Dedifferentiated amniotic fluid mesenchymal stem cell (primary cell): ENCODE measurements around the gene GNL3.

ENCODE experiments used
- DNase-seq: peaks from one replicate; pipeline ENCODE4 v3.0.0-alpha.2; 2016; ENCODE audit errors: extremely low spot score

Gene GNL3

DNA sequence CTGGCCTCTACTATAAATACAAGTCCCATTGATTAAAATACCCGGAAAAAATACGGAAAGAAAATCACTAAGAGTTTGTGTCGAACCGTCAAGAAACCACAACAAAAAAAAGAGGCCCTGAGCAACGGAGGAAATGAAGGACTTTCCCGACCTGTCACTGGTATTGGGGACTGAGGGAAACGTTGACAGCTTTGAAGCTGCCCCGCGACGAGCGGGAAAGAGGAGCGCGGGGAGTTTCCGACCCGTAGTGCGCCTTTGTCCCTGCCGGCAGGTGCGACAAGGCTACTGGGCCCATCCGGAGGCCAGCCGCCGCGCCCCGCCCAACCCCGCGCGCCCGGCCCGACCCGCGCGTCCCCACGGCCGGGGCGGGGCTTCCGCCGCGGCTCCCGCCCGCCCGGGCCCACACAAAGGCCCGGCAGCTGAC is 535 bp upstream of the GNL3 start:
- no peak for DNase-seq

GRCh38 chr3:52688266-52688665 is 2.4 kb downstream of the GNL3 start:
- no peak for DNase-seq

GRCh38 chr3:52689151-52689550 is 3.3 kb downstream of the GNL3 start:
- DNase-seq = no peak

GRCh38 chr3:52690560-52690959 is 4.7 kb downstream of the GNL3 start:
- no peak for DNase-seq

- no peak for DNase-seq
Measured at GRCh38 chr3:52693071-52693470, 7.2 kb downstream of the GNL3 start.

- no peak for DNase-seq
Measured at GRCh38 chr3:52694528-52695189, 8.8 kb downstream of the GNL3 start.

- no peak for DNase-seq
Measured at GRCh38 chr3:52695798-52696671, 10.2 kb downstream of the GNL3 start.

DNA sequence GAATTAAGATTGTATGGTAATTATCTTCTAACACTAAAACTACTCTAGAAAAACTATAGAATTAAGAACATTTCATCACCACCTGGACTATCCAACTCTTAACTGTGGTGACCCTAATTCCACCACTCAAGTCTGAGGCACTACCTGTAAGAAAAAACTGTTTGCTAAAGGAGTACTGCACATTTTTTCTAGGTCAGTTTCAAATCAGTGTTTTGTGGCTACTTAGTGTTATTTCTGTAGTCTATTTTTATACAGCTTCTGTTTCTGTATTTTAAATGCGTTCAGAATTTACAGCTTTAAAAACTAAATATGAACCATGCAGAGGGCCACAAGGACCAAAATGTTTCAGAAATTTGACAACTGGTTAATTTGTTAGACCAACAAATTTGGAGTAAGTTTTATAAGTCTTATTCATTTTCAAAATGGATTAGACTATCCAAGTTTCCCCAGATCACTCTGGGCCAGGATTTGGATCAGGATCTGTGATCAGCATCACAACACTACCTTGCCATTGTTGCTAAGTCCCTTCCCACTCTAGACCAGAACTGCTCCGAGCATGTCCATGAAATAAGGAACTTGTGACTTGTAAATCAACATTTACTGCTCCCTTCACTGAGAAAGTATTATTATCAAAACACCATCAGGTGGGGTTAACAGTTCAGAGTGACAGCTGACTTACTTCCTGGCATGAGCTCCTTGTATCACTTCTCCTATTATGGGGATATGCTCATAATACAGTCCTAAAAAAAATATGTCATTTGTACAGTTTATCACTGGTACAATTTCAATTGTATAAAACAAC is 11.2 kb downstream of the GNL3 start:
- DNase-seq = no peak

DNA sequence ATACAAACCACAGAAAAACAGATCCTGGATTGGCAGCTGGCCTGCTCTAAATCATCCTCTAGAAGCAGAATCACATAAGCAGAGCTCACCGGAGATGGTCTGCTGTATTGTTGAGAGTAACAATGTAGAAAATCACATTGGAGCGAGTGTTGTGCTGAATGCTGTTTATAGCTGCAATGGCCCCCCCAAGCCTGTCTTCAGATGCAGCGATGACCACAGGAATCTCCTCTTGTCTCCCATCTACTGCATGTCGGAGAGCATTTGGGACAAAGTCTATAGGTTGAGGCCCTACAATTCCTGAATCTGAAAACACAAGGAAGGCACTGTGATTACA is 11.8 kb downstream of the GNL3 start:
- DNase-seq = no peak

DNA sequence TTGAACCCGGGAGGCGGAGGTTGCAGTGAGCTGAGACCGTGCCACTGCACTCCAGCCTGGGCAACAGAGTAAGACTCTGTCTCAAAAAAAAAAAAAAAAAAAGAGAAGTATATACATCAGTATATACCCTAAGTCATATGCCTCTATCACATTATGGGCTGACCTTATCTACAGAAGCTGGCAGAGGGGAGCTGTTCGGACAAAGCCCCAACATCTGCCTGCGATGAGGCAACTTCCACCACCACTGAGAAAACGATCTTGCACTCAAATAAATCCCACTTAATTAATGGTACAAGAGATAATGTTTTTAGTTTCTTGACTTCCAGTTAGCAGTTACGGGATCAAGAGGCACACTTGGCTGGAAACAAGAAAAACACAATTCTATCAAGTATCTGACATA is 17.5 kb downstream of the GNL3 start:
- no peak for DNase-seq

- DNase-seq = peak; percentile 48
Measured at GRCh38 chr3:52704611-52705437, 19.0 kb downstream of the GNL3 start.

GRCh38 chr3:52705438-52705687 is 19.5 kb downstream of the GNL3 start:
- no peak for DNase-seq

DNA sequence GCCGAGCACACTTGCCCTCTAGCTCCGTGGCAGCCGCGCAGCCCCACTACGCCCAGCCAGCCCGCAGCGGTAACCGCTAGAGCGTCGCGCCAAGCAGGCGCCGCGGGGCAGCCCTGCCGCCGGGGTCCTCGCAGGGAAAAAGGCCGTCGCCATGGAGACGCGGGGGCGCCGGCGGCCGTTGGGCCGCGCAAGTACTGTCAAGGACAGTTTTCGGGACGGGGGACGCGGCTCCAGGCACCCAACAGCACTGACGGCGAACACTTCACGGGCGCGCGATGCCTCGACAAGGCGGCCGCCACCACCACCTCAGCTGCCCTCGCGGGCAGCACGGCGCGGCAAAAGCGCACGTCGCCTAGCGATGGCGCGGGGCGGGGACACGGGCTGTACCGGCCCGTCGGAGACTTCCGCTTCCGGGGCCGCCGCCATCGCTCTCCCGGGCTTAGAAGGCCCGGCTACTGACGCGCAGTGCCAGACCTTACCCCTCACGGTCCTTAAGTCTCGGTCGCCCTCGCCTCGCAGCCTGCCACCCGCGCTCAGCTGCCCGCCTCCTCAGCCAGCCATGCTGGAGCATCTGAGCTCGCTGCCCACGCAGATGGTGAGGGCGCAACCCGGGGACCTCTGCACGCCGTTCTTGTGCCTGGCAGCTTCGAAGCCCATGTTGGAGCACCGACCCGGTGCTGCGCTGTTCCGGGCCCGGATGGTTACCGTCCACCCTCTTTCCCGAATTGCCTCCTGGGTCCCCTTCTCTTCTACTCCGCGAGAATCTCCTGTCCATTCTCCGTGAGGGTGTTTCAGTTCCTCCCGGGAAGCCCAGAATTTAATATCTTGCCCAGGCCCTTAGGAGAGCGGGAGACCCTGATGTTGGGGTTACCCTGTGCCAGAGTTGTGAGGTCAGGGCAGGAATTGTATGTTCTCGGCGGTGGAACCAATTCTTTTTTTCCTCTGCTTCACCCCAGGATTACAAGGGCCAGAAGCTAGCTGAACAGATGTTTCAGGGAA is 20.2 kb downstream of the GNL3 start, which contains the start of the genes GLT8D1 and SPCS1:
TSS of gene GLT8D1 (minus strand) at position 104 of the 999 bp plus-strand sequence. CDS start 5,331 bp downstream, outside the sequence.
TSS of gene SPCS1 (plus strand) at position 419 of the 999 bp plus-strand sequence. CDS start at position 560, 141 bp downstream.
- DNase-seq = peak; percentile 65

DNA sequence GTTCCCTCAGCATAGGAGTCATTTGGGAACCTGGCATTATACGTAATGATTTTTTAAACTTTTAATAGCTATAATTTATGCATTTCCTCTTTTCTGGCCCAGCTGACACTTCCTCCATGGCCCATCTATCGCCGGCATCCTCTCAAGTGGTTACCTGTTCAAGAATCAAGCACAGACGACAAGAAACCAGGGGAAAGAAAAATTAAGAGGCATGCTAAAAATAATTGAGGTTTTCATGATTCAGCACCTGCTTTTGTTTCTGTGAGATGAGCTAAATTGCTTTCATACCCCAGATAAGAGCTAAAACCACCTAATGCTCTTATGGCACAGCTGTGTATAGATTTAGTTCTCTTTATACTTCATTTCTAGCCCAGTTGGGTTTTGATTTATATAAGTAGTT is 21.8 kb downstream of the GNL3 start:
- DNase-seq = no peak

DNA sequence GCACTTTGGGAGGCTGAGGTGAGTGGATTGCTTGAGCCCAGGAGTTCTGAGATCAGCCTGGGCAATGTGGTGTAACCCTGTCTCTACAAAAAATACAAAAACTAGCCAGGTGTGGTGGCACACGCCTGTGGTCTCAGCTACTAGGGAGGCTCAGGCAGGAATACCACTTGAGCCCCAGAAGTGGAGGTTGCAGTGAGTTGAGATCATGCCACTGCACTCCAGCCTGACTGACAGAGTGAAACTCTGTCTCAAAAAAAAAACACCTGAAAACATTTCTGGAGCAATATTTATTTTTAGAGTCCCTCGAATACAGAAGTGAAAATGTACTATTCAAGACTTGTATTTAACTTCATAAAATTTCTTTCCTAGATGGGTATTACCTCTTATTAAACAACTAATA is 24.7 kb downstream of the GNL3 start:
- DNase-seq = no peak

GRCh38 chr3:52712291-52713212 is 26.7 kb downstream of the GNL3 start:
- no peak for DNase-seq

DNA sequence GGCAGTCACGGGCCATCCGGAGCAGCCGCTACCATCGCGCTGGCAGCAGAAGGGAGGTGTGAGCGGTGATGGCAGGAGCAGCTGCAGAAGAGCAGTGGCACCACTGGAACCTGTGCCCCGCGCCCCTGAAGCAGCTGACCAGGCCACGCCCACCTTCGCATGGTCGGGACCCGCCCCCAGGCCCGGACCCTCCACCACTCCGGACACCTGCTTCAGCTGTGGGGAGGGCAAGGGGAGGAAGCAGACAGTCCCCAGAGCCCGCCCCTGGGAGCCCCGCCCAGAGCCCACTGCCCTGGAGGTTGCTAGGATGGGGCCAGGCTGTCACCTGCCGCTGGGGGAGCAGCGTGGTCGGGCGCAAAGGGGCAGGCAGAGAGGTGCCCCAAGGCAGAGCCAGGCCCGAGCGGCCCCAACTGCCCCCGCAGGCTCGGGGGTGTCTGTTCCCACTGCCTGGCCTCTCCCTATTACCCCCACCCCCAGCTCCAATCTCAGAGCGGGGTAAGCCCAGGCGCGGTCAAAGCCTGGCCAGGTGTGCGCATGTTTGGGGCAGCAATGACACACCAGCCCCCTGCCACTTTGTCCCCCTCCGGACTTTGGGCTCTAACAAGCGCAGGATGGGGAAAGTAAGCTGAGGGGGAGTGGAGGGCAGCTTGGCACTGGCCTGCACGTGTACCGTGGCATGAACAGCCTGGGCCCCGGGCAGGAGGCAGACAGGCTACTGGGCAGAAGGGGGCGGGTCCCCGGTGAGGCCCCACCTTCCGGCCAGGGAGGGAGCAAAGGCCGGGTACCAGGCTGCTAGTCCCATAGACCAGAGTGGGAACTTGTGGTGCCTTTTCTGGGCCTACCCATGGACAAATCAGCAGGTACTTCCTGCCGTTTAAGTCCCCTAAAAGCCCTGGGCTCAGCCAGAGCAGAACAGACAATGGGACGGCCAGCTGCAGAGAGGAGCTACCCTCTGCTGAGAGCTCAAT is 28.8 kb downstream of the GNL3 start:
- no peak for DNase-seq

DNA sequence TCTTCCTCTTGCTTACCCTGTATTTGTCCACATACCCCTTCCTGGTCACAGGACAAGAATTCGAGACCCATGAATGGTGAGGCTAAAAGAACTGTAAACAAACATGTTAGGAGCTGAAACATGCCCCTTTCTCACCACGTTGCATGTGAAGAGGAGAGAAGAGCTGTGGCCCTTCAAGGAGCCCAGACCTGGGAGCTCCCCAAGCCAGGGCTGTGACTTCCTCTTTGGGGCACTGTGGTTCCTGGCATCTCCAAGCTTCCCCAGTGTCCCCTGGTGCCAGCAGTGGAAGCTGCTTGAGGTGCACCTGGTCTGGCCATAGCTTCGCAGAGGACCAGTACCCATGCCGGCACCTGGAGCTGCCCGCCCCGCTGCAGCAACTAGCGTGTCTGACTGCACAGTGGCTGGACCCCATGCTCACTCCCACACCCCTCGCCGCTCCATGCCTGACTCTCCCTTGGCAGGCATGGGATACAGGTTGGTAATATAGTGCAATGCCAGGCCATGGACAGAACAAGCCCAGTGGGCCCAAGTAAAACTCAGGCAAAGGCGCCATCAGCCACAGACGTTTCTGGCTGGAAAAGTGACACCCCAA is 30.0 kb downstream of the GNL3 start:
- no peak for DNase-seq
